Neural progenitor cell (in vitro differentiated cells): ENCODE data around the gene MYO1B. TPM values are rescaled to one million over a fixed set of nuclear protein-coding genes. Genes with fewer than 3 reads are reported as not detected.

Experiments used
- DNase-seq: peaks from one replicate; pipeline ENCODE4 v3.0.0-alpha.2; 2016; ENCODE audit warnings: low spot score
- H2AFZ ChIP-seq: fragments of 200-600 bp; sonication (generic); replicated peaks from 2 replicates; pipeline ENCODE4 v1.6.1; 2016; ENCODE audit warnings: antibody characterized with exemption
- H3F3A ChIP-seq: fragments of 200-600 bp; sonication (generic); 2 replicates; pipeline ENCODE4 v1.6.1; 2016; ENCODE audit warnings: antibody characterized with exemption, low read depth
- H3K27ac ChIP-seq: fragments of 200-600 bp; sonication (generic); 2 replicates; pipeline ENCODE4 v1.5.1; 2016; ENCODE audit warnings: mild to moderate bottlenecking
- H3K27me3 ChIP-seq: fragments of 200-600 bp; sonication (generic); 2 replicates; pipeline ENCODE4 v1.6.1; 2016; ENCODE audit warnings: mild to moderate bottlenecking, moderate library complexity
- H3K36me3 ChIP-seq: fragments of 200-600 bp; sonication (generic); 2 replicates; pipeline ENCODE4 v1.5.1; 2016
- H3K4me1 ChIP-seq: fragments of 200-600 bp; sonication (generic); 2 replicates; pipeline ENCODE4 v1.6.1; 2016; ENCODE audit warnings: mixed run types
- H3K4me2 ChIP-seq: fragments of 200-600 bp; sonication (generic); 2 replicates; pipeline ENCODE4 v1.6.1; 2016
- H3K4me3 ChIP-seq: fragments of 200-600 bp; sonication (generic); 2 replicates; pipeline ENCODE4 v1.5.1; 2016
- H3K79me2 ChIP-seq: fragments of 200-600 bp; sonication (generic); 2 replicates; pipeline ENCODE4 v1.6.1; 2016; ENCODE audit warnings: low read depth
- H3K9ac ChIP-seq: fragments of 200-600 bp; sonication (generic); 2 replicates; pipeline ENCODE4 v1.6.1; 2016
- H3K9me3 ChIP-seq: fragments of 200-600 bp; sonication (generic); 2 replicates; pipeline ENCODE4 v1.5.1; 2016; ENCODE audit warnings: low read depth
- H4K20me1 ChIP-seq: fragments of 200-600 bp; sonication (generic); 2 replicates; pipeline ENCODE4 v1.6.1; 2016; ENCODE audit warnings: low read depth
- H3K27ac Mint-ChIP-seq: 3 replicates; pipeline ENCODE4 v1.8.0; 2021; ENCODE audit warnings: mixed read lengths
- H3K27me3 Mint-ChIP-seq: 2 replicates; pipeline ENCODE4 v1.8.0; 2022; ENCODE audit warnings: low read depth, mild to moderate bottlenecking, inconsistent platforms, moderate library complexity, mixed read lengths; ENCODE audit not compliant: insufficient read depth
- H3K36me3 Mint-ChIP-seq: 3 replicates; pipeline ENCODE4 v1.8.0; 2021; ENCODE audit warnings: mixed read lengths
- H3K4me1 Mint-ChIP-seq: 3 replicates; pipeline ENCODE4 v1.8.0; 2021; ENCODE audit warnings: mixed read lengths
- H3K4me3 Mint-ChIP-seq: 3 replicates; pipeline ENCODE4 v1.8.0; 2021; ENCODE audit warnings: mild to moderate bottlenecking, moderate library complexity, mixed read lengths
- H3K9me3 Mint-ChIP-seq: 3 replicates; pipeline ENCODE4 v1.8.0; 2020; ENCODE audit warnings: mixed read lengths
- CTCF ChIP-seq: fragments of 200-600 bp; sonication (generic); IDR thresholded peaks from 2 replicates; pipeline ENCODE4 v1.5.1; 2017; ENCODE audit warnings: antibody characterized with exemption, mild to moderate bottlenecking
- EZH2 ChIP-seq: fragments of 200-600 bp; sonication (generic); IDR thresholded peaks from 2 replicates; pipeline ENCODE4 v1.6.1; 2017; ENCODE audit warnings: antibody characterized with exemption, mild to moderate bottlenecking, moderate library complexity
- EZH2phosphoT487 ChIP-seq: fragments of 200-600 bp; sonication (generic); IDR thresholded peaks from 2 replicates; pipeline ENCODE4 v1.6.1; 2017; ENCODE audit warnings: antibody characterized with exemption
- total RNA-seq: library from RNA; depleted of rRNA; stranded (reverse); fragments of >200 nt; gene quantifications from 2 replicates; pipeline ENCODE4 v1.2.3, GENCODE V29; 2015; ENCODE audit warnings: low replicate concordance

MYO1B gene
- total RNA-seq, 1 donor from 2014 or later: 88.0 TPM

- H3K36me3 ChIP-seq: no peaks in the 10 kb centered on the region
- no peak overlapping the region for H3K4me3 Mint-ChIP-seq
Observed at GRCh38 chr2:191366199-191366598, 121.0 kb downstream of the MYO1B start.

GRCh38 chr2:191369034-191369433, 123.8 kb downstream of the MYO1B start:
- H3K4me1 ChIP-seq: no peaks in the 10 kb centered on the region
- H3F3A ChIP-seq: no peaks in the 10 kb centered on the region
- H3K27ac Mint-ChIP-seq: no peak overlapping the region

More at GRCh38 chr2:191366199-191366598, 121.0 kb downstream of the MYO1B start:
- no peak overlapping the region for H3K9ac ChIP-seq
- no peak overlapping the region for H3K27ac ChIP-seq
- no peak overlapping the region for H3K4me3 ChIP-seq
- no peaks in the 10 kb centered on the region for H3K9me3 ChIP-seq
- no peak for DNase-seq
- Mint-ChIP-seq H3K36me3 (peaks cover 22% of the 10 kb centered on the region), H3K4me1 (no peaks in the 10 kb centered on the region), H3K27me3 (no peaks in the 10 kb centered on the region), H3K9me3 (no peaks in the 10 kb centered on the region), H3K27ac (no peak overlapping the region)
- H3K79me2 ChIP-seq: no peaks in the 10 kb centered on the region
- no peaks in the 10 kb centered on the region for H3F3A ChIP-seq
- H4K20me1 ChIP-seq: no peaks in the 10 kb centered on the region
- no peaks in the 10 kb centered on the region for H3K27me3 ChIP-seq
- no peak overlapping the region for H3K4me2 ChIP-seq
- TF ChIP-seq EZH2 (no peak), EZH2phosphoT487 (no peak), CTCF (no peak)
- H3K4me1 ChIP-seq: no peaks in the 10 kb centered on the region
- H2AFZ ChIP-seq: no peak overlapping the region

GRCh38 chr2:191374366-191374765, 129.2 kb downstream of the MYO1B start:
- Histone ChIP-seq H3K4me2 (no peak overlapping the region), H3K4me1 (no peaks in the 10 kb centered on the region), H3K9me3 (no peaks in the 10 kb centered on the region), H2AFZ (no peak overlapping the region), H3K27me3 (no peaks in the 10 kb centered on the region), H3K36me3 (no peaks in the 10 kb centered on the region), H3K27ac (no peak overlapping the region), H3F3A (no peaks in the 10 kb centered on the region), H4K20me1 (no peaks in the 10 kb centered on the region), H3K9ac (no peak overlapping the region), H3K79me2 (no peaks in the 10 kb centered on the region), H3K4me3 (no peak overlapping the region)
- Mint-ChIP-seq H3K36me3 (peaks cover 29% of the 10 kb centered on the region), H3K9me3 (no peaks in the 10 kb centered on the region), H3K27ac (no peak overlapping the region), H3K4me3 (no peak overlapping the region), H3K4me1 (peaks cover 14% of the 10 kb centered on the region), H3K27me3 (no peaks in the 10 kb centered on the region)
- TF ChIP-seq CTCF (no peak), EZH2phosphoT487 (no peak), EZH2 (no peak)
- DNase-seq: no peak

More at GRCh38 chr2:191369034-191369433, 123.8 kb downstream of the MYO1B start:
- Histone ChIP-seq H3K27ac (no peak overlapping the region), H3K79me2 (no peaks in the 10 kb centered on the region), H3K27me3 (no peaks in the 10 kb centered on the region), H4K20me1 (no peaks in the 10 kb centered on the region), H3K9ac (no peak overlapping the region), H3K4me3 (no peak overlapping the region), H3K4me2 (no peak overlapping the region), H3K36me3 (no peaks in the 10 kb centered on the region), H2AFZ (no peak overlapping the region), H3K9me3 (no peaks in the 10 kb centered on the region)
- TF ChIP-seq EZH2: no peak
- TF ChIP-seq EZH2phosphoT487: no peak
- TF ChIP-seq CTCF: peak; percentile 37
- H3K36me3 Mint-ChIP-seq: peaks cover 27% of the 10 kb centered on the region
- H3K9me3 Mint-ChIP-seq: no peaks in the 10 kb centered on the region
- no peaks in the 10 kb centered on the region for H3K4me1 Mint-ChIP-seq
- no peak overlapping the region for H3K4me3 Mint-ChIP-seq
- H3K27me3 Mint-ChIP-seq: no peaks in the 10 kb centered on the region
- DNase-seq: no peak
